Activated naive CD4-positive, alpha-beta T cell treated with anti-CD3 and anti-CD28 coated beads, Interleukin-2, amount 50 U/mL, for 16 hours (primary cell): ENCODE results near the gene IFT25.
"Not testable (repeated sequence)": the region's sequence is repeated elsewhere in the genome, so short reads cannot be mapped to it uniquely, and the experiment has no call there.

Experiments
- DNase-seq: peaks from one replicate; pipeline ENCODE4 v3.0.0-alpha.2; 2020

IFT25 gene

DNA sequence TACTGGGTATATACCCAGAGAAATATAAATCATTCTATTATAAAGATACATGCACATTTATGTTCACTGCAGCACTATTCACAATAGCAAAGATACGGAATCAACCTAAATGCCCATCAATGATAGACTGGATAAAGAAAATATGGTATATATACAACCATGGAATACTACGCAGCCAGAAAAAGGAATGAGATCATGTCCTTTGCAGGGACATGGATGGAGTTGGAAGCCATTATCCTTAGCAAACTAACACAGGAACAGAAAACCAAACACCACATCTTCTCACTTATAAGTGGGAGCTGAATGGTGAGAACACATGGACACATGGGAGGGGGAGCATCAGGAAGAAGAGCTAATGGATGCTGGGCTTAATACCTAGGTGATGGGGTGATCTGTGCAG, 63.6 kb downstream of the IFT25 start:
- DNase-seq = not testable (repeated sequence)

- no peak for DNase-seq
Observed at GRCh38 chr1:53878492-53879105, 66.9 kb downstream of the IFT25 start.

GRCh38 chr1:53875150-53875549, 70.3 kb downstream of the IFT25 start:
- not testable (repeated sequence) for DNase-seq

DNA sequence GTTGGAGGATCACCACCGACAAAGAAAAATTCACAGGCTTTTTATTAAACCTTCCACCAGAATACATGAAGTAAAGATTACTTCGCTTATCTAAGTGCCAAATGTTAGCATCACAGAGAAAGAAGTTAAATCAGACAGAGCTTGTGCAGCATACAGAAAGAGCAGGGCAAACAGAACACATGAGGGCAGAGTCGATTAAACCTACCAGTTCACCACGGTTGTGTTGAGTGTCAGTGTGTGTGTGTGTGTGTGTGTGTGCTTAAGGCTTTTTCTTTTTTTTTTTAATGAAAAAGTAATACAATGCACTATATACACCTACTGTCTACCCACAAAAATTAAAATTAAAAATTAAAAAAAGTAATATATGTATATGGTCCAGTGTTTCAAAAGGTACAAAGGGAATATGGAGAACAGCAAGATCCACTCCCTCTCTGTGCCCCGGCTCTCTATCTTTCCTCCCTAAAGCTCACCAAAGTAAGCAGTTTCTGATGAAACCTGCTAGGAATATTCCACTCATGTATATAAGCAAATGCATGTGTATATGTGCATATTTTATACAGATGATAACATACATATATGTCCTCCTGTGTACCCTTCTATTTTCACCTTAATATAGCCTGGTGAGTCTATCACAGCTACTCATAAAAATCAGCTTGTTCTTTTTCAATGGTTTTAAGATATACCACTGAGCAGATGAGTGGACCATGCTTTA, 73.6 kb downstream of the IFT25 start:
- no peak for DNase-seq
